Heart left ventricle (tissue), 16 donors: ENCODE measurements around the gene ACD. TPM values are rescaled to one million over a fixed set of nuclear protein-coding genes. Genes with fewer than 3 reads are reported as not detected.

Experiments
- ATAC-seq, 4 donors: fragments of 200-7000 bp; cut with Tn5 transposase; one replicate each; pipeline ENCODE4 v1.9.1; 2020 to 2022; ENCODE audit warnings: moderate library complexity in 4 of 4, mild to moderate bottlenecking in 3 of 4, moderate number of reproducible peaks in 1 of 4
- DNase-seq, 5 donors: peaks; one replicate each; pipeline ENCODE4 v3.0.0-alpha.2; 2020
- H3K27ac ChIP-seq, 12 donors: fragments of 200-600 bp; sonication (generic) in 4 of 12; one replicate each; pipeline versions ENCODE4 v1.5.0 to v1.8.0; 2016 to 2022; ENCODE audit warnings: mild to moderate bottlenecking in 2 of 12
- H3K27me3 ChIP-seq, 9 donors: fragments of 200-600 bp; sonication (generic) in 2 of 9; one replicate each; pipeline versions ENCODE4 v1.5.1 to v1.8.0; 2016 to 2022; ENCODE audit warnings: mild to moderate bottlenecking in 3 of 9
- H3K36me3 ChIP-seq, 9 donors: fragments of 200-600 bp; sonication (generic) in 2 of 9; one replicate each; pipeline versions ENCODE4 v1.5.0 to v1.8.0; 2018 to 2022; ENCODE audit warnings: mild to moderate bottlenecking in 2 of 9
- H3K4me1 ChIP-seq, 12 donors: fragments of 200-600 bp; sonication (generic) in 4 of 12; one replicate each; pipeline versions ENCODE4 v1.5.0 to v1.8.0; 2016 to 2022; ENCODE audit warnings: mild to moderate bottlenecking in 3 of 12
- H3K4me3 ChIP-seq, 12 donors: fragments of 200-600 bp; sonication (generic) in 4 of 12; one replicate each; pipeline versions ENCODE4 v1.5.0 to v1.8.0; 2017 to 2022; ENCODE audit warnings: mild to moderate bottlenecking in 9 of 12, moderate library complexity in 4 of 12
- H3K9me3 ChIP-seq, 12 donors: fragments of 200-600 bp; sonication (generic) in 4 of 12; one replicate each; pipeline versions ENCODE4 v1.5.0 to v1.8.0; 2016 to 2022; ENCODE audit warnings: mild to moderate bottlenecking in 1 of 12
- POLR2A ChIP-seq, 2 donors: fragments of 450-650 bp; IDR thresholded peaks; one replicate each; pipeline ENCODE4 v1.6.1; 2017; ENCODE audit warnings: antibody characterized with exemption in 2 of 2, mild to moderate bottlenecking in 2 of 2, moderate library complexity in 2 of 2
- WGBS, 4 donors: extraction: QIAGEN DNeasy Blood & Tissue Kit in 2 of 4; methylation state at CpG; one replicate each; pipeline versions ENCODE4 v1.1.5 to v1.1.7; 2013 to 2018; 5-methylcytosine and 5-hydroxymethylcytosine counted together
- intact Hi-C, 10 donors: fragments of 100-400 bp; cut with DNase I; formaldehyde crosslinking; loops; one replicate each; pipeline versions ENCODE4 v1.11.1 to v1.14.2; 2022
- polyA plus RNA-seq, 2 donors: library from polyadenylated mRNA; stranded (reverse); fragments of 200-250 nt; gene quantifications; one replicate each; pipeline ENCODE4 v1.2.3, GENCODE V29; 2013
- total RNA-seq, 9 donors: library from RNA; depleted of rRNA in 2 of 9; stranded (reverse); fragments of >200 nt in 2 of 9; fragmentation: NEBNext Ultra II Directional in 3 of 9; extraction: Animal tissue kit (Norgen Biotek cat#: 25700) in 3 of 9; gene quantifications; one replicate each; pipeline versions ENCODE4 v1.1.0 to v1.2.4, GENCODE V29; 2016 to 2023
- TF ChIP-seq, protein P1 (sequence below), 12 donors: fragments of 200-600 bp; sonication (generic) in 4 of 12; IDR thresholded peaks; one replicate each; pipeline versions ENCODE4 v1.5.0 to v1.8.0; 2018 to 2022; ENCODE audit warnings: antibody characterized with exemption in 12 of 12, mild to moderate bottlenecking in 5 of 12
- donor health status: ischemic (EF 13 %, LVEDD 7.1; RV severe dilation, severe dysfunction).
- donor health status: healthy with polysubstance abuse.
- donor health status: DM: no; HTN: yes; CAD: no.
- donor health status: DM: no; HTN: no; CAD: no.
- donor health status: ischemic (EF 25% LVEDD 6.9; RV normal size, moderate dysfunction).
- donor health status: ischemic (EF 25% LVEDD 5.7; RV mildly dilated, moderate dysfunction).
- donor health status: healthy.
- donor health status: DM: yes; HTN: yes; CAD: no.
- donor health status: ischemic (EF 35%, LVEDD 5.7; RV mildly dilated, moderate dysfunction).
- donor health status: nonischemic (EF 11% LVEDD 7.7; RV severe dilation, severe dysfunction).
- donor health status: DM: yes; HTN: yes; CAD: no.
- donor health status: PGD.
- donor health status: ischemic (EF 29% LVEDD 5.4; RV normal size, mild dysfunction).
- donor health status: nonischemic (EF 23%, LVEDD 6.1; RV moderate dilation, normal function).

The ACD gene
- total and polyA plus RNA-seq, 11 donors: 6.2 to 19.9 (median 9.5) TPM

DNA sequence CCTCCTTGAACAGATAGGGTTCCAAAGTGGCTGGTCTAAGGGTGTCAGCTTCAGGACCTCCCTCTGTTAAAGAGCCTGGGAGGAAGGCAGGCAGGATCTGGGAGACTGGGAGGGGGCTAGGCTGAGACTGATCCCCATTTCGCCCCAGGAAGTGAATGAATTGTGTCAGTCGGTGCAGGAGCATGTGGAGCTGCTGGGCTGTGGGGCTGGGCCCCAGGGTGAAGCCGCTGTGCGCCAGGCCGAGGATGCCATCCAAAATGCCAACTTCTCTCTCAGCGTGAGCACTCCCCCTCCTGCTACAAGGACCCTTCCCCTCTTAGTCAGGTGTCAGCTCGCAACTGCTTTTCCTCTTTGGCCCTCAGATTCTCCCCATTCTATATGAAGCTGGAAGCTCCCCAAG, 9.0 kb downstream of the ACD start:
- Histone ChIP-seq H3K4me3 (no peak overlapping the region), H3K36me3 (no peaks in the 10 kb centered on the region), H3K9me3 (no peaks in the 10 kb centered on the region), H3K27ac (no peak overlapping the region), H3K27me3 (peaks cover 33 to 89% (median 63%) of the 10 kb centered on the region in 9 donors), H3K4me1 (peaks cover 0 to 34% (median 9%) of the 10 kb centered on the region in 12 donors)
- ATAC-seq: no peak
- DNase-seq: no peak
- WGBS, 4 donors: 87 to 91% (median 88%) methylated on average over 7 of the region's 7 CpGs
- intact Hi-C loops: loop anchor here in 2 of 10 donors (5.0 kb wide), 2 partner anchors 84 to 129 kb away; no protein-coding TSS in a partner anchor
- no peak for TF ChIP-seq POLR2A (IDR thresholded peaks at IDR 0.05)
- TF ChIP-seq, protein P1, sequence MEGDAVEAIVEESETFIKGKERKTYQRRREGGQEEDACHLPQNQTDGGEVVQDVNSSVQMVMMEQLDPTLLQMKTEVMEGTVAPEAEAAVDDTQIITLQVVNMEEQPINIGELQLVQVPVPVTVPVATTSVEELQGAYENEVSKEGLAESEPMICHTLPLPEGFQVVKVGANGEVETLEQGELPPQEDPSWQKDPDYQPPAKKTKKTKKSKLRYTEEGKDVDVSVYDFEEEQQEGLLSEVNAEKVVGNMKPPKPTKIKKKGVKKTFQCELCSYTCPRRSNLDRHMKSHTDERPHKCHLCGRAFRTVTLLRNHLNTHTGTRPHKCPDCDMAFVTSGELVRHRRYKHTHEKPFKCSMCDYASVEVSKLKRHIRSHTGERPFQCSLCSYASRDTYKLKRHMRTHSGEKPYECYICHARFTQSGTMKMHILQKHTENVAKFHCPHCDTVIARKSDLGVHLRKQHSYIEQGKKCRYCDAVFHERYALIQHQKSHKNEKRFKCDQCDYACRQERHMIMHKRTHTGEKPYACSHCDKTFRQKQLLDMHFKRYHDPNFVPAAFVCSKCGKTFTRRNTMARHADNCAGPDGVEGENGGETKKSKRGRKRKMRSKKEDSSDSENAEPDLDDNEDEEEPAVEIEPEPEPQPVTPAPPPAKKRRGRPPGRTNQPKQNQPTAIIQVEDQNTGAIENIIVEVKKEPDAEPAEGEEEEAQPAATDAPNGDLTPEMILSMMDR (IDR thresholded peaks at IDR 0.05): no peak

DNA sequence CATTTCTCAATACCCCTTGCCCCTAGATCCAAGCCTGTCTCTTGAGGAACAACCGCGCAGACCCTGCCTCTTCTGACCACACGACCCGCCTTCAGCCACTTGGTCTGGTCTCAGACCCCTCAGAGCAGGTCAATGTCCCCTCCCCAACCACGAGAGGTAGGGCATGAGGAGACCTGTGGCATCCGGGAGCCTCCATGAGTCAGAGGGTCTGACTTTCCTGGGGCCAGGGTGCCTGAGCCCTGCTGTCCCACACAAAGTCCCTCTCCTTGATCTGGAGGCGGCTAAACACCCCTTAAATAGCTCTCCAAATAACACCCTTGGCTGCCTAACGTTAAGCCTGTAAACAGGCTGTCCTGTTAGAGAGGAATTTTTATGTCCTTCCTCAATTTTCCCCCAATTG, 10.0 kb downstream of the ACD start:
- Histone ChIP-seq H3K36me3 (no peaks in the 10 kb centered on the region), H3K4me3 (no peak overlapping the region), H3K9me3 (no peaks in the 10 kb centered on the region), H3K27me3 (peaks cover 33 to 91% (median 69%) of the 10 kb centered on the region in 9 donors), H3K27ac (no peak overlapping the region), H3K4me1 (peaks cover 0 to 39% (median 9%) of the 10 kb centered on the region in 12 donors)
- WGBS, 4 donors: 63 to 71% (median 64%) methylated on average over 8 of the region's 8 CpGs
- no peak for DNase-seq
- intact Hi-C loops: loop anchor here in 2 of 10 donors (5.0 kb wide), 2 partner anchors 83 to 128 kb away; no protein-coding TSS in a partner anchor
- TF ChIP-seq, protein P1 (IDR thresholded peaks at IDR 0.05): no peak
- no peak for TF ChIP-seq POLR2A (IDR thresholded peaks at IDR 0.05)
- no peak for ATAC-seq

DNA sequence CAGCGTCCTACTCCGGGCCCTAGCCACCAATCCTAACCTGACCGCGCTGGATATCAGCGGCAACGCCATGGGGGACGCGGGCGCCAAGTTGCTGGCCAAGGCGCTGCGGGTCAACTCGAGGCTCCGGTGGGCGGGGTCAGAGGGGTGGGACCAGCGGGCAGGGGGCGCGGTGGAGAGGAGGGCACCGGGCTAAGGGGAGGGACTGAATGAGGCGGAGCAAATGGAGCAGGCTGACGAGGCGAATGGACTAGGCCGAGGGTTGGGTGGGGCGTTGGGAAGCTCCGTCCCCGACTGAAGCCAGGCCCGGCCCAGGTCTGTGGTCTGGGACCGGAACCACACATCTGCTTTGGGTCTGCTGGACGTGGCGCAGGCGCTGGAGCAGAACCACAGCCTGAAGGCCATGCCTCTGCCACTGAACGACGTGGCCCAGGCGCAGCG, 10.5 kb downstream of the ACD start:
- DNase-seq (no peak), ATAC-seq (peak; percentile 19 to 56 (median 33))
- H3K4me3 ChIP-seq: no peak overlapping the region

DNA sequence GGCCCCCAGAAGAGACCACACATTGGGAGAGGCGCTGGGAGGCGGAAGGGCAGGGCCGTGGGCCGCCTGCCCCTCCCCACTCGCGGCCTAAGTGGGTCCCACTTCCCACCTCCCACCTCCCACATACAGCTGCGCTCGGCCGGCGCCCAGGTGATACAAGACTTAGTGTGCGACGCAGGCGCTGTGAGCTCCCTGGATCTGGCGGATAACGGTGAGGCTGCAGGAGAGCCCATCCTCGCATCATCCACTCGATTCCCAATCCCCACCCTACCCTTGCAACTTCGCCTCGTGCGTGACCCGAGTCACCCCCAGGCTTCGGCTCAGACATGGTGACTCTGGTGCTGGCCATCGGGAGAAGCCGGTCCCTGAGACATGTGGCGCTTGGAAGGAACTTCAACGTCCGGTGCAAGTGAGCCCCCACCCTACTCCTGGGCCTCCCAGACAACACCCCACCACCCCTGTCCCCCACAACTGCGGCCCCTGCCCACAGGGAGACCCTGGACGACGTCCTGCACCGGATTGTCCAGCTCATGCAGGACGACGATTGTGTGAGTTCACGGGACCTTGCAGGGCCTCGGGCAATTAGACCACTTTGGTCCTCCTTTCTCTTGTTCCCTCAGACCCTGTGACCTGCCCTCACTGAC, 11.2 kb downstream of the ACD start:
- no peaks in the 10 kb centered on the region for H3K9me3 ChIP-seq
- no peak overlapping the region for H3K4me3 ChIP-seq
- no peak for DNase-seq
- WGBS, 4 donors: 46 to 54% (median 50%) methylated on average over 29 to 35 of the region's 35 CpGs
- no peak for ATAC-seq
- no peak overlapping the region for H3K27ac ChIP-seq
- intact Hi-C loops: loop anchor here in 3 of 10 donors (5.0 to 10.0 kb wide), 2 partner anchors 104 to 127 kb away; no protein-coding TSS in a partner anchor
- peaks cover 0 to 44% (median 14%) of the 10 kb centered on the region in 12 donors for H3K4me1 ChIP-seq
- no peaks in the 10 kb centered on the region for H3K36me3 ChIP-seq
- TF ChIP-seq, protein P1 (IDR thresholded peaks at IDR 0.05): no peak
- no peak for TF ChIP-seq POLR2A (IDR thresholded peaks at IDR 0.05)
- H3K27me3 ChIP-seq: peaks cover 26 to 89% (median 62%) of the 10 kb centered on the region in 9 donors

More for the DNA sequence above, 10.5 kb downstream of the ACD start:
- WGBS, 4 donors: 14 to 36% (median 23%) methylated on average over 27 to 34 of the region's 34 CpGs
- Histone ChIP-seq H3K36me3 (no peaks in the 10 kb centered on the region), H3K4me1 (peaks cover 0 to 44% (median 13%) of the 10 kb centered on the region in 12 donors), H3K9me3 (no peaks in the 10 kb centered on the region), H3K27me3 (peaks cover 32 to 91% (median 68%) of the 10 kb centered on the region in 9 donors), H3K27ac (no peak overlapping the region)
- intact Hi-C loops: loop anchor here in 3 of 10 donors (5.0 to 10.0 kb wide), 2 partner anchors 105 to 127 kb away; no protein-coding TSS in a partner anchor
- TF ChIP-seq, protein P1 (IDR thresholded peaks at IDR 0.05): no peak
- TF ChIP-seq POLR2A (IDR thresholded peaks at IDR 0.05): no peak
